ENCODE results near the gene DFFA.
"Not testable (repeated sequence)": the region's sequence is repeated elsewhere in the genome, so short reads cannot be mapped to it uniquely, and the experiment has no call there.

The DFFA gene

GRCh38 chr1:10429868-10430215 is 42.5 kb downstream of the DFFA start:
- peak overlapping the region; percentile 96 for H3K4me3 ChIP-seq (ENCODE audit: low read depth, low read length)
- TF ChIP-seq CTCF (IDR thresholded peaks at IDR 0.05; ENCODE audit: low read depth, low read length, missing control alignments): no peak
- DNase-seq (ENCODE audit: low read depth): no peak

DNA sequence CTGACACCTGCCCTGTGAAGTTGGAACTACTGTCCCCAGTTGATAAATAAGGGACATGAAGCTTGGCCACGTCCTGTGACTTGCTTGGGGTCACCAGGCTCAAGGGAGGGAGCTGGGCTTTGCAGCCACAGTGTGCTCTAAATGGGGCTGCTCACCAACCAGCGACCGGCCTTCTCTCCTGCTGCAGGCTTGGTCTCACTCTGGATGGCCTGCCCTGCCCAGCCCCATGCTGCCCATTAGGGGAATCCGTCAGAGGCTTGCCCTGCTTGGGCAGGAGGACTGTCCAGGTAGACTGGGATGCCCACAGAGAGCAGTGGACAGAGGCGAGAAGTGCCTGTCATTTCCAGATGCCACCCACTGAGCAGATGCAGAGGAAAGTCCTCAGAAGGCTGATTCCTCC is 43.3 kb downstream of the DFFA start:
- H3K4me3 ChIP-seq (ENCODE audit: low read depth, low read length): no peak overlapping the region
- DNase-seq (ENCODE audit: low read depth): no peak
- no peak for TF ChIP-seq CTCF (IDR thresholded peaks at IDR 0.05; ENCODE audit: low read depth, low read length, missing control alignments)

GRCh38 chr1:10426535-10426848 is 45.8 kb downstream of the DFFA start:
- DNase-seq (ENCODE audit: low read depth): not testable (repeated sequence)

GRCh38 chr1:10425826-10426534 is 46.3 kb downstream of the DFFA start:
- DNase-seq (ENCODE audit: low read depth); H3K4me3 ChIP-seq (ENCODE audit: low read depth, low read length): not testable (repeated sequence)

More at GRCh38 chr1:10426535-10426848, 45.8 kb downstream of the DFFA start:
- H3K4me3 ChIP-seq (ENCODE audit: low read depth, low read length): not testable (repeated sequence)

- H3K4me3 ChIP-seq (ENCODE audit: low read depth, low read length): no peak overlapping the region
- DNase-seq (ENCODE audit: low read depth): no peak
- no peak for TF ChIP-seq CTCF (IDR thresholded peaks at IDR 0.05; ENCODE audit: low read depth, low read length, missing control alignments)
Observed at GRCh38 chr1:10424651-10425050, 47.7 kb downstream of the DFFA start.

DNA sequence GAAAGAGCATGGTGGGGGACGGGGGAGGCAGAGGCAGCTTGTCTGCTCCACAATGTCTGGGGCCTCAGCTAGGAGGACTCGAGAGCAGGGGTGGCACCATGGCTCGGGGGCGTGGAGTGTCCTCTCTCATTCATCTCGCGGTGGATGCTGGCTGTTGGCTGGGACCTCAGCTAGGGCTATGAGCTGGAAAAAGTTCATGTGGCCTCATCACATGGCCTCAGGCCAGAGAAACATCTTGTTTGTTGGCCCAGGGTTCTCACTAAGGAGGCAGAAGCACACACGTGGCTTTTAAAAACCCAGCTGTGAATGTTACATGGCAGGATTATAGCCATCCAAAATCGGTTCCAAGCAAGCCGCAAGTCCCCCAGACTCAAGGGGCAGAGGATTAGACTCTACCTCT is 48.3 kb downstream of the DFFA start:
- no peak overlapping the region for H3K4me3 ChIP-seq (ENCODE audit: low read depth, low read length)
- no peak for DNase-seq (ENCODE audit: low read depth)
- no peak for TF ChIP-seq CTCF (IDR thresholded peaks at IDR 0.05; ENCODE audit: low read depth, low read length, missing control alignments)

GRCh38 chr1:10421637-10422036 is 50.7 kb downstream of the DFFA start:
- no peak for DNase-seq (ENCODE audit: low read depth)

More at GRCh38 chr1:10421637-10422036, 50.7 kb downstream of the DFFA start:
- no peak overlapping the region for H3K4me3 ChIP-seq (ENCODE audit: low read depth, low read length)
- TF ChIP-seq CTCF (IDR thresholded peaks at IDR 0.05; ENCODE audit: low read depth, low read length, missing control alignments): no peak
